Measurements from ENCODE around the gene SPRR2D.

DNA sequence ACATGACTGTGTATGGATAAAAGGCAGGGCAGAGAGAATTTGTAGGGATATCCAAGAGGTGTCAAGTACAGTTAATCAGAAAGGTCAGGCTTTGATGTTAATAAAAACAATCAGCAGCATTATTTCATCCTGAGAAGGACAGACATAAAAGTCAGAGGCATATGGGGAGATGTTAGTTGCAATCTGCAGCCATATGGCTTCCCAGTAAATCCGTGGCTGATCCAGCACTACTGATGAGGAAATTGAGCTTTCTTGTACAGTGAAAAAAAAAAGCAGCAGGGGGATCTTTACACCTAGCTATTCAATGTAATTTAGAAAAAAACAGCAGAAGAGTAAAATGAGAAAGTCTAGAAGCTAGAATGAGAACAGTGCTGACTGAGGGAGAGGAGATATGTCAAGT, 12.2 kb downstream of the SPRR2D start:
- TF ChIP-seq, protein P1, sequence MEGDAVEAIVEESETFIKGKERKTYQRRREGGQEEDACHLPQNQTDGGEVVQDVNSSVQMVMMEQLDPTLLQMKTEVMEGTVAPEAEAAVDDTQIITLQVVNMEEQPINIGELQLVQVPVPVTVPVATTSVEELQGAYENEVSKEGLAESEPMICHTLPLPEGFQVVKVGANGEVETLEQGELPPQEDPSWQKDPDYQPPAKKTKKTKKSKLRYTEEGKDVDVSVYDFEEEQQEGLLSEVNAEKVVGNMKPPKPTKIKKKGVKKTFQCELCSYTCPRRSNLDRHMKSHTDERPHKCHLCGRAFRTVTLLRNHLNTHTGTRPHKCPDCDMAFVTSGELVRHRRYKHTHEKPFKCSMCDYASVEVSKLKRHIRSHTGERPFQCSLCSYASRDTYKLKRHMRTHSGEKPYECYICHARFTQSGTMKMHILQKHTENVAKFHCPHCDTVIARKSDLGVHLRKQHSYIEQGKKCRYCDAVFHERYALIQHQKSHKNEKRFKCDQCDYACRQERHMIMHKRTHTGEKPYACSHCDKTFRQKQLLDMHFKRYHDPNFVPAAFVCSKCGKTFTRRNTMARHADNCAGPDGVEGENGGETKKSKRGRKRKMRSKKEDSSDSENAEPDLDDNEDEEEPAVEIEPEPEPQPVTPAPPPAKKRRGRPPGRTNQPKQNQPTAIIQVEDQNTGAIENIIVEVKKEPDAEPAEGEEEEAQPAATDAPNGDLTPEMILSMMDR (IDR thresholded peaks at IDR 0.05): no peak
- TF ChIP-seq POLR2A (IDR thresholded peaks at IDR 0.05) (no peak), POLR2AphosphoS5 (IDR thresholded peaks at IDR 0.05) (no peak), EP300 (IDR thresholded peaks at IDR 0.05) (no peak)
